Neural crest cell (in vitro differentiated cells): ENCODE results near the gene DENND6B. TPM values are rescaled to one million over a fixed set of nuclear protein-coding genes. Genes with fewer than 3 reads are reported as not detected.

Experiments used
- DNase-seq: peaks from one replicate; pipeline ENCODE4 v3.0.0; 2021; ENCODE audit warnings: low read depth, mixed read lengths, low spot score
- H3K27ac Mint-ChIP-seq: one replicate; pipeline ENCODE4 v1.8.0; 2021; ENCODE audit warnings: mild to moderate bottlenecking, mixed read lengths; ENCODE audit not compliant: unreplicated experiment
- H3K27me3 Mint-ChIP-seq: 2 replicates; pipeline ENCODE4 v1.8.0; 2021; ENCODE audit warnings: low read depth, mild to moderate bottlenecking, mixed read lengths
- H3K36me3 Mint-ChIP-seq: 2 replicates; pipeline ENCODE4 v1.8.0; 2021; ENCODE audit warnings: low read depth, mild to moderate bottlenecking, mixed read lengths
- H3K4me1 Mint-ChIP-seq: 2 replicates; pipeline ENCODE4 v1.8.0; 2021; ENCODE audit warnings: mixed read lengths
- H3K4me3 Mint-ChIP-seq: one replicate; pipeline ENCODE4 v1.8.0; 2021; ENCODE audit warnings: mild to moderate bottlenecking, mixed read lengths
- H3K9me3 Mint-ChIP-seq: 2 replicates; pipeline ENCODE4 v1.8.0; 2021; ENCODE audit warnings: mixed read lengths
- total RNA-seq: library from RNA; stranded (reverse); gene quantifications from 2 replicates; pipeline ENCODE4 v1.2.1, GENCODE V29; 2021
- TF ChIP-seq, protein P1 (sequence below): fragments of 200-600 bp; sonication (generic); conservative IDR thresholded peaks from 2 replicates; pipeline ENCODE4 v1.5.0; 2021; ENCODE audit warnings: antibody characterized with exemption, mild to moderate bottlenecking

DENND6B gene
- total RNA-seq, 1 donor from 2014 or later: 22.0 TPM

DNA sequence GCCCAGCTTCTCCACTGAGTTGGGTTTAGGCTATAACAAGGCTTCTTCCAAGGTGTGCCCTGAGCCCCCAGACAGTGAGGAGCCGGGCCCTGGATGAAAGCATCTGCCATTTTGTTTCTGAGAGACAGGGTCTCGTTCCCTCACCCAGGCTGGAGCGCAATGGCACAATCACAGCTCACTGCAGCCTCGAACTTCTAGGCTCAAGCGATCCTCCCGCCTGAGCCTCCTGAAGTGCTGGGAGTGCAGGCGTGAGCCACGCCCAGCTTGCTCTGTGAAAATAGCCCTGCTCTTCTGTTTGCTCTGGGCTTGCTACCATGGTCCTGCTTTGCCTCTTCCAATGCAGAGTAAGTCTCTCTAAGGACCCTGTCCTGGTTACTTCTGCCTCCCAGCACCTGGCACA lies 6.7 kb downstream of the DENND6B start:
- no peak for DNase-seq
- H3K27ac Mint-ChIP-seq: no peak overlapping the region
- no peak overlapping the region for H3K4me3 Mint-ChIP-seq
- no peaks in the 10 kb centered on the region for H3K36me3 Mint-ChIP-seq
- H3K9me3 Mint-ChIP-seq: no peaks in the 10 kb centered on the region
- TF ChIP-seq, protein P1, sequence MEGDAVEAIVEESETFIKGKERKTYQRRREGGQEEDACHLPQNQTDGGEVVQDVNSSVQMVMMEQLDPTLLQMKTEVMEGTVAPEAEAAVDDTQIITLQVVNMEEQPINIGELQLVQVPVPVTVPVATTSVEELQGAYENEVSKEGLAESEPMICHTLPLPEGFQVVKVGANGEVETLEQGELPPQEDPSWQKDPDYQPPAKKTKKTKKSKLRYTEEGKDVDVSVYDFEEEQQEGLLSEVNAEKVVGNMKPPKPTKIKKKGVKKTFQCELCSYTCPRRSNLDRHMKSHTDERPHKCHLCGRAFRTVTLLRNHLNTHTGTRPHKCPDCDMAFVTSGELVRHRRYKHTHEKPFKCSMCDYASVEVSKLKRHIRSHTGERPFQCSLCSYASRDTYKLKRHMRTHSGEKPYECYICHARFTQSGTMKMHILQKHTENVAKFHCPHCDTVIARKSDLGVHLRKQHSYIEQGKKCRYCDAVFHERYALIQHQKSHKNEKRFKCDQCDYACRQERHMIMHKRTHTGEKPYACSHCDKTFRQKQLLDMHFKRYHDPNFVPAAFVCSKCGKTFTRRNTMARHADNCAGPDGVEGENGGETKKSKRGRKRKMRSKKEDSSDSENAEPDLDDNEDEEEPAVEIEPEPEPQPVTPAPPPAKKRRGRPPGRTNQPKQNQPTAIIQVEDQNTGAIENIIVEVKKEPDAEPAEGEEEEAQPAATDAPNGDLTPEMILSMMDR: no peak
- no peaks in the 10 kb centered on the region for H3K4me1 Mint-ChIP-seq
- no peaks in the 10 kb centered on the region for H3K27me3 Mint-ChIP-seq

DNA sequence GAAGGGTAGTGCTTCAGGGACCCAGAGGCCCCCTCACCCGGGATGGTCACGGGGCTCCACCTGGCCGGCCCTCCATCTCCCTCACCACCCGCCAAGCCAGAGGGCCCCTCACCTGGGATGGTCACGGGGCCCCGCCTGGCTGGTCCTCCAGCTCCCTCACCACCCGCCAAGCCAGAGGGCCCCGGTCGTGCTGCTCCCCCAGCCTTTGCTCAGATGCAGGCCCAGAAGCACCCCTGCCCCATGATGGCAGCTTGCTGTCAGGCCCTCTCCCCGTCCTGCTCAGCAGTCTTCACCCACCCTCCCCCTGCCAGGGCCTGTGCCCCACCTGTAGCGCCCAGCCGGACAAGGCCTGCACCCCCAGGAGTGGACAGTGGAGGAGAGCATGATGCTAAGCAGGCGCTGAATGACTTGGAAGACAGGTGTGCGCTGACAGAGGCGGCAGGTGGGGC lies 7.3 kb downstream of the DENND6B start:
- no peak overlapping the region for H3K4me3 Mint-ChIP-seq
- H3K9me3 Mint-ChIP-seq: no peaks in the 10 kb centered on the region
- H3K4me1 Mint-ChIP-seq: peaks cover under 1% of the 10 kb centered on the region
- TF ChIP-seq, protein P1: no peak
- H3K27me3 Mint-ChIP-seq: no peaks in the 10 kb centered on the region
- no peak for DNase-seq
- H3K27ac Mint-ChIP-seq: no peak overlapping the region
- H3K36me3 Mint-ChIP-seq: no peaks in the 10 kb centered on the region

DNA sequence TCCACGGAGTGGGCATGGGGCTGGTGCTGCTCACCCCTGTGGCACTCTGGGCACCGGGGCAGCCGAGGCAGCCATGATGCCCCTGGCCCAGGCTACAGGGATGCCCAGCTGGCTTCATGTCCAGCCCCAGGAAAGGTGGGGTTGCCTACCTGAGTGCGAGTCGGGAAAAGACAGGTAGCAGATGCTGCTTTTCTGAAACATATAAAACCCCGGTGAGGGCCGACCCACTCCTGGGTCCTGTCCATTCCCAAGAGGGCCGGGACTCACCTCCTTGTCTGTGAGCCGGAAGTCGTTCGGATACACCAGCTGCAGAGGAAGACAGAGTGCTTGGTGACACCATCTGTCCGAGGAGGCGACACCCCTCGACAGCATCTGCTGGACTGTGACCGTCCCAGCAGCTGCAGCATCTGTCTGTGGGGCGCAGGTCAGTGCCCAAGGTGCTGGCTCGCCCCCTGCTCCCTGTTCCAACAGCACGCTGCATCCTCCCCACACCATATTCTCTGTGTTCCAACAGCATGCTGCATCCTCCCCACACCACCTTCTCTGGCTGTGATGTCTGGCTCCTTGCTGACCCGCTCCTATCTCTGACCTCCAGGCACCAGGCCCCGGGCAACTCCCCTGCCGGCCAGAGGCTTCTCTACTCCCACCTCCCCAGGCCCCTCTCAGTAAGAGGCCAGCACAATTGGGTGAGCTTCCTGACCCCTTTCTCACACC lies 8.0 kb downstream of the DENND6B start:
- no peak overlapping the region for H3K4me3 Mint-ChIP-seq
- no peak overlapping the region for H3K27ac Mint-ChIP-seq
- H3K4me1 Mint-ChIP-seq: peaks cover 5% of the 10 kb centered on the region
- no peak for DNase-seq
- H3K9me3 Mint-ChIP-seq: no peaks in the 10 kb centered on the region
- no peaks in the 10 kb centered on the region for H3K27me3 Mint-ChIP-seq
- TF ChIP-seq, protein P1: no peak
- H3K36me3 Mint-ChIP-seq: no peaks in the 10 kb centered on the region

DNA sequence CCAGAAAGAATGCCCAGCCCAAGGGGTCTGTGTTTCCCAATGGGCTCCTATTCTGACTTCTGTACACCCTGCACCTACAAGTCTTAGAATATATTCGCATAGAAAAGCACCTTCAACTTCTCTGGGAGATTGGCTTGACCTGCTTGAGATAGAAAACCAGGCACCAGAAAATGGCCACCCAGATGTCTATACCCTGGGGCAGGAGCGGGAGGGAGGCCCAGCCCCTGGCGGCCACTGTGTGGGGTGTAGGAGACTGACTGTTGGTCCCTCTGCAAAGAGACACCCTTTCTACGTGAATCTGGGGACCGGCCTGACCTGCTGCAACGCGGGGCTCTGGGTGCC lies 8.5 kb downstream of the DENND6B start:
- no peak overlapping the region for H3K4me3 Mint-ChIP-seq
- no peaks in the 10 kb centered on the region for H3K9me3 Mint-ChIP-seq
- TF ChIP-seq, protein P1: no peak
- no peak overlapping the region for H3K27ac Mint-ChIP-seq
- no peaks in the 10 kb centered on the region for H3K27me3 Mint-ChIP-seq
- no peaks in the 10 kb centered on the region for H3K36me3 Mint-ChIP-seq
- no peak for DNase-seq
- peaks cover 5% of the 10 kb centered on the region for H3K4me1 Mint-ChIP-seq

DNA sequence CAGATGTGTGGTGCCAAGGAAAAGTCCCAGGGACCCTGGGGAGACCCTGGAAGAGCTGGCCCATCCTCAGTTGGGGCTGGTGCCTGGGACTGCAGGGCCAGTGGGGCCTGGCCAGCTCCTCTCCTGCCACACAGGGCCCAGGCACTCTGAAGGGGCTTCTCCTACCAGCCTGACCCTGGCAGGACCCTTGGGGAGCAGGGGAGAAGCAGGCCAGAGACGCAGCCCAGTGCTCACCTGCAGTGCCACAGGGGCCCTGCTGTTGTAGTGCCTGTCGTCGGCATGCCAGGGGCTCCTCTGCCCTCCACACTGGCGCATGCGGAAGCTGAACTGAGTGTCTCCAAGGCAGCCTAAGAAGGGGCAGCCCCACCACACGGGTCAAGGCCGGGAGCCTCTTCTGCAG lies 9.1 kb downstream of the DENND6B start:
- Mint-ChIP-seq H3K4me3 (no peak overlapping the region), H3K27me3 (no peaks in the 10 kb centered on the region), H3K27ac (no peak overlapping the region), H3K36me3 (no peaks in the 10 kb centered on the region), H3K4me1 (peaks cover 5% of the 10 kb centered on the region), H3K9me3 (no peaks in the 10 kb centered on the region)
- TF ChIP-seq, protein P1: no peak
- no peak for DNase-seq
